Posterior vena cava (tissue), 2 donors: ENCODE data around the gene HSPBAP1. TPM values are rescaled to one million over a fixed set of nuclear protein-coding genes. Genes with fewer than 3 reads are reported as not detected.

Source experiments
- DNase-seq: peaks from one replicate; pipeline ENCODE4 v3.0.0-alpha.2; 2020; ENCODE audit warnings: low spot score
- intact Hi-C, 2 donors: fragments of 100-400 bp; cut with DNase I; formaldehyde crosslinking; loops; one replicate each; pipeline versions ENCODE4 v1.14.1 to v1.14.2; 2022 to 2023
- total RNA-seq, 2 donors: library from RNA; stranded (reverse); fragmentation: NEBNext Ultra II Directional; extraction: Animal tissue kit (Norgen Biotek cat#: 25700); gene quantifications; one replicate each; pipeline ENCODE4 v1.2.1, GENCODE V29; 2021
- donor health status: DM: yes; HTN: yes; CAD: no.
- donor health status: DM: yes; HTN: yes; CAD: no.

Gene HSPBAP1
- total RNA-seq, 2 donors from 2014 or later: 7.8 to 9.1 TPM

GRCh38 chr3:122697952-122698620 is 95.5 kb downstream of the HSPBAP1 start:
- intact Hi-C loops: no loop called here
- no peak for DNase-seq

- DNase-seq: no peak
- intact Hi-C loops: no loop called here
Measured at GRCh38 chr3:122695927-122696561, 97.6 kb downstream of the HSPBAP1 start.

GRCh38 chr3:122694966-122695365 is 98.7 kb downstream of the HSPBAP1 start:
- no peak for DNase-seq
- intact Hi-C loops: no loop called here

- DNase-seq: no peak
- intact Hi-C loops: no loop called here
Measured at GRCh38 chr3:122692674-122693073, 101.0 kb downstream of the HSPBAP1 start.

- no peak for DNase-seq
Measured at GRCh38 chr3:122691195-122691594, 102.4 kb downstream of the HSPBAP1 start.

GRCh38 chr3:122690096-122690495 is 103.5 kb downstream of the HSPBAP1 start:
- intact Hi-C loops: no loop called here
- DNase-seq: no peak

More at GRCh38 chr3:122691195-122691594, 102.4 kb downstream of the HSPBAP1 start:
- intact Hi-C loops: no loop called here

Other genes starting within 250 kb of the HSPBAP1 start
- gene PARP9, start 229.5 kb downstream of the HSPBAP1 start, total RNA-seq: 10 to 100 TPM; 29.8 to 31.9 TPM
- 10 to 100 TPM; 22.8 to 32.0 TPM for gene DTX3L, start 229.5 kb downstream of the HSPBAP1 start, total RNA-seq
- 1 to 10 TPM; 2.5 to 3.5 TPM for gene PARP15, start 216.2 kb downstream of the HSPBAP1 start, total RNA-seq
- 10 to 100 TPM; 41.4 to 47.6 TPM for gene PARP14, start 113.0 kb downstream of the HSPBAP1 start, total RNA-seq
- gene SLC49A4, start 1.2 kb upstream of the HSPBAP1 start, total RNA-seq: 1 to 10 TPM; 7.0 to 7.5 TPM
- 1 to 10 TPM in 1 of 2 donors, under 1 TPM in 1; 0.93 to 1.3 TPM for gene SEMA5B, start 233.9 kb upstream of the HSPBAP1 start, total RNA-seq